Loucy (cell line): ENCODE measurements around the gene KCNJ6.

Source experiments
- H2AFZ ChIP-seq: fragments of 200-600 bp; sonication (generic); 2 replicates; pipeline ENCODE4 v1.6.0; 2016; ENCODE audit warnings: antibody characterized with exemption, mild to moderate bottlenecking, low read length, moderate library complexity
- H3F3A ChIP-seq: fragments of 200-600 bp; 2 replicates; pipeline ENCODE4 v1.6.0; 2016; ENCODE audit warnings: antibody characterized with exemption, low read depth, mild to moderate bottlenecking
- H3K27me3 ChIP-seq: fragments of 200-600 bp; sonication (generic); 2 replicates; pipeline ENCODE4 v1.6.1; 2014; ENCODE audit warnings: low read length, mild to moderate bottlenecking; ENCODE audit not compliant: insufficient read depth, poor library complexity, severe bottlenecking
- H3K36me3 ChIP-seq: fragments of 200-600 bp; sonication (generic); 2 replicates; pipeline ENCODE4 v1.6.1; 2016; ENCODE audit warnings: low read length; ENCODE audit not compliant: insufficient read depth
- H3K4me1 ChIP-seq: fragments of 200-600 bp; sonication (generic); 2 replicates; pipeline ENCODE4 v1.5.1; 2014; ENCODE audit warnings: low read length, mild to moderate bottlenecking; ENCODE audit not compliant: insufficient read depth, poor library complexity, severe bottlenecking
- H3K4me2 ChIP-seq: fragments of 200-600 bp; sonication (generic); 2 replicates; pipeline ENCODE4 v1.6.0; 2014; ENCODE audit warnings: antibody characterized with exemption, low read length, low read depth, mild to moderate bottlenecking; ENCODE audit not compliant: poor library complexity, severe bottlenecking
- H3K4me3 ChIP-seq: fragments of 200-600 bp; sonication (generic); 2 replicates; pipeline ENCODE4 v1.5.1; 2014; ENCODE audit warnings: low read length, mild to moderate bottlenecking, mixed read lengths; ENCODE audit not compliant: poor library complexity, severe bottlenecking
- H3K79me2 ChIP-seq: fragments of 200-600 bp; sonication (generic); 2 replicates; pipeline ENCODE4 v1.6.1; 2014; ENCODE audit warnings: low read length; ENCODE audit not compliant: insufficient read depth
- H3K9ac ChIP-seq: fragments of 200-600 bp; sonication (generic); 2 replicates; pipeline ENCODE4 v1.6.0; 2014; ENCODE audit warnings: mild to moderate bottlenecking, low read depth, low read length, moderate library complexity; ENCODE audit not compliant: poor library complexity, severe bottlenecking
- H3K9me2 ChIP-seq: fragments of 200-600 bp; sonication (generic); replicated peaks from 2 replicates; pipeline ENCODE4 v1.6.1; 2016; ENCODE audit warnings: low read depth, low read length, mixed read lengths
- H3K9me3 ChIP-seq: fragments of 200-600 bp; sonication (generic); 2 replicates; pipeline ENCODE4 v1.6.1; 2014; ENCODE audit warnings: mild to moderate bottlenecking, antibody characterized with exemption, low read length, low read depth; ENCODE audit not compliant: insufficient read depth
- H4K20me1 ChIP-seq: fragments of 200-600 bp; sonication (generic); 2 replicates; pipeline ENCODE4 v1.6.0; 2014; ENCODE audit warnings: antibody characterized with exemption, low read length, mild to moderate bottlenecking; ENCODE audit not compliant: insufficient read depth, poor library complexity, severe bottlenecking
- EZH2phosphoT487 ChIP-seq: fragments of 200-600 bp; IDR thresholded peaks from 2 replicates; pipeline ENCODE4 v1.6.1; 2018; ENCODE audit warnings: antibody characterized with exemption, mild to moderate bottlenecking, moderate library complexity, borderline replicate concordance
- TF ChIP-seq, protein P1 (sequence below): fragments of 200-600 bp; sonication (generic); conservative IDR thresholded peaks from 2 replicates; pipeline ENCODE4 v1.5.1; 2014; ENCODE audit warnings: mild to moderate bottlenecking, antibody characterized with exemption, low read length

The KCNJ6 gene

DNA sequence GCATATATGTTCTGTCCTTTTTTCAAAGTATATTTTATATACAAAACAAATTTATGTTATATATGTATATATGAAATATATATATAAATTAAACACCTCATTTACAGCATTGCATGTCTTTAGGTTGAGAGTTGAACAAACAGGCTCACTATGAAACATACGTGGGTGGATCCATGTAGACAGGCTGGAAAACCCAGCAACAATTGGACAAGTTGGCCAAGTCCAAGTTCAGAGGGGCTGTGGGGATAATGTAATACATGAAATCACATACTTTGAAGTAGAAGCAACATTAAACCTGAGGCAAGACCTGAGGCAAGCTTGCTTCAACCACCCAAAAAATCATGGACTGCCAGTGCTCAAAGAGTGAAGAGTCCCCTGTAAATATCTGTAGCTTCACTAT, 39.7 kb downstream of the KCNJ6 start:
- no peaks in the 10 kb centered on the region for H3K4me1 ChIP-seq
- TF ChIP-seq EZH2phosphoT487, result no peak
- TF ChIP-seq, protein P1, sequence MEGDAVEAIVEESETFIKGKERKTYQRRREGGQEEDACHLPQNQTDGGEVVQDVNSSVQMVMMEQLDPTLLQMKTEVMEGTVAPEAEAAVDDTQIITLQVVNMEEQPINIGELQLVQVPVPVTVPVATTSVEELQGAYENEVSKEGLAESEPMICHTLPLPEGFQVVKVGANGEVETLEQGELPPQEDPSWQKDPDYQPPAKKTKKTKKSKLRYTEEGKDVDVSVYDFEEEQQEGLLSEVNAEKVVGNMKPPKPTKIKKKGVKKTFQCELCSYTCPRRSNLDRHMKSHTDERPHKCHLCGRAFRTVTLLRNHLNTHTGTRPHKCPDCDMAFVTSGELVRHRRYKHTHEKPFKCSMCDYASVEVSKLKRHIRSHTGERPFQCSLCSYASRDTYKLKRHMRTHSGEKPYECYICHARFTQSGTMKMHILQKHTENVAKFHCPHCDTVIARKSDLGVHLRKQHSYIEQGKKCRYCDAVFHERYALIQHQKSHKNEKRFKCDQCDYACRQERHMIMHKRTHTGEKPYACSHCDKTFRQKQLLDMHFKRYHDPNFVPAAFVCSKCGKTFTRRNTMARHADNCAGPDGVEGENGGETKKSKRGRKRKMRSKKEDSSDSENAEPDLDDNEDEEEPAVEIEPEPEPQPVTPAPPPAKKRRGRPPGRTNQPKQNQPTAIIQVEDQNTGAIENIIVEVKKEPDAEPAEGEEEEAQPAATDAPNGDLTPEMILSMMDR, result no peak

DNA sequence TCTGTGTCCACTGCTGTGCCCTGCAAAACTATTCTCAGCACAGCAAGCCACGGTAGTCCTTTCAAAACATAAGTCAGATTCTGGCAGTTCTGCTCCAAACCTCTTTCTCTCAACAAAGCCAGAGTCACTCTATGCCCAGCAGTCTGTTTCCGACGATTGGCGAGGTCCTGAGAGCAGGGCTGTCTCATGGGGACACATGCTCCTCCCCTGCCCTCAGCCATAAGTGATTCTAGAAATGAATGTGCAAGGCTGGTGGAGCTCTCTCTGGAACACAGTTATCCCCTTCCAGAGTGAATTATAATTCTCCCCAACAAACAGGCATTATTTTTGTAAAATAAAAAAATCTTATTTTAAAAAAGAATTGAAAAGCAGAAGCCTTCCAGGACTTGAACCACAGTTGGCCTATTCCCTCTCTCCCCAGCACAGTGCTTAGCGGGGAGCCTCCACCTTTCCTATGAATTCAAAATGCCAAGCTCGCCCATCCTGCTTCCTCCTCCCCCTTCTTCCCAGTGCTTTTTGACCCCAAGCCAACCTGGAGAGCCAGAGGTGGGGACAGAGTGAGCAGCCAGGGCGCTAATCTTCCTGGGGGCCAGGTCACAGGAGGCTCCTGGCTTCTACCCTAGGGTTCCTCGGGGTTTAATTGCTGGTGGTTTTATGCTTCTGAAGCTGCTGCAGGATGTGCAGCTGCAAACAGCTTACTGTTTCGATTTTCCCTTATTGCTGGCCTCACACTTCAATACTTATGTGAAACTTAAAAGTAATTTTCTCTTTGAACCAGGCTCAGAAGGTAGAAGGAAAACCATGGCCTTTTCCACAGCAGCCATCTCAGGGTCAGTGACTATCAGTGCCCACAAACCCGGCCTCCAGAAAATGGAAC, 41.1 kb downstream of the KCNJ6 start:
- TF ChIP-seq EZH2phosphoT487, result no peak
- TF ChIP-seq, protein P1, result no peak
- no peaks in the 10 kb centered on the region for H3K4me1 ChIP-seq
- H3K4me2 ChIP-seq, result no peak overlapping the region
- no peak overlapping the region for H2AFZ ChIP-seq
- H3K36me3 ChIP-seq, result no peaks in the 10 kb centered on the region
- H3K27me3 ChIP-seq, result no peaks in the 10 kb centered on the region
- H3K9me3 ChIP-seq, result no peaks in the 10 kb centered on the region
- no peak overlapping the region for H3K9ac ChIP-seq
- no peaks in the 10 kb centered on the region for H3K9me2 ChIP-seq
- H3K79me2 ChIP-seq, result no peaks in the 10 kb centered on the region
- no peaks in the 10 kb centered on the region for H4K20me1 ChIP-seq
- H3K4me3 ChIP-seq, result no peak overlapping the region
- H3F3A ChIP-seq, result no peaks in the 10 kb centered on the region

More for the DNA sequence above, 39.7 kb downstream of the KCNJ6 start:
- H3K4me3 ChIP-seq, result no peak overlapping the region
- no peak overlapping the region for H2AFZ ChIP-seq
- H3K4me2 ChIP-seq, result no peak overlapping the region
- H4K20me1 ChIP-seq, result no peaks in the 10 kb centered on the region
- no peaks in the 10 kb centered on the region for H3K79me2 ChIP-seq
- H3K9ac ChIP-seq, result no peak overlapping the region
- no peaks in the 10 kb centered on the region for H3K27me3 ChIP-seq
- H3K36me3 ChIP-seq, result no peaks in the 10 kb centered on the region
- no peaks in the 10 kb centered on the region for H3K9me3 ChIP-seq
- H3K9me2 ChIP-seq, result no peaks in the 10 kb centered on the region
- H3F3A ChIP-seq, result no peaks in the 10 kb centered on the region

DNA sequence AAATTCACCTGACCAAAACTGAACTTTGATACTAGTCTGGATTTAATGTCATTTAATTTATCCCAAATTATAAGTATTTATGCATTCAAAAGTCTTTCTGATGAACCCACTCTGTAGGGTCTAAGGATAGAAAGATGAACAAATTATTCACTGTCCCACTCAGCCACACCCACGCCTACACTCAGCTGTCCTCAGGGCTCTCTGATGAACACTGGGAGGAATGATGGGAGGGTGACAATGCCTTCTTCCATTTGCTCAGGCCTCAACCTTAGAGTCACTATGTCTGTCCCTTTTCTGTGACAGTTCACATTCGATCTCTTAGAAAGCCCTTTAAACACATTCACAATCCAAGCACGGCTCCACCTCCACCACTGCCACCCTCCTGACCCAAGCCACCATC, 41.8 kb downstream of the KCNJ6 start:
- Histone ChIP-seq H4K20me1 (no peaks in the 10 kb centered on the region), H3K4me1 (no peaks in the 10 kb centered on the region), H3F3A (no peaks in the 10 kb centered on the region), H2AFZ (no peak overlapping the region), H3K36me3 (no peaks in the 10 kb centered on the region), H3K79me2 (no peaks in the 10 kb centered on the region), H3K9me3 (no peaks in the 10 kb centered on the region), H3K27me3 (no peaks in the 10 kb centered on the region), H3K9me2 (no peaks in the 10 kb centered on the region), H3K4me3 (no peak overlapping the region), H3K4me2 (no peak overlapping the region), H3K9ac (no peak overlapping the region)
- TF ChIP-seq EZH2phosphoT487, result no peak
- TF ChIP-seq, protein P1, result no peak
